Measurements from ENCODE around the gene TMEM214. TPM values are rescaled to one million over a fixed set of nuclear protein-coding genes. Genes with fewer than 3 reads are reported as not detected.

TMEM214 gene, protein sequence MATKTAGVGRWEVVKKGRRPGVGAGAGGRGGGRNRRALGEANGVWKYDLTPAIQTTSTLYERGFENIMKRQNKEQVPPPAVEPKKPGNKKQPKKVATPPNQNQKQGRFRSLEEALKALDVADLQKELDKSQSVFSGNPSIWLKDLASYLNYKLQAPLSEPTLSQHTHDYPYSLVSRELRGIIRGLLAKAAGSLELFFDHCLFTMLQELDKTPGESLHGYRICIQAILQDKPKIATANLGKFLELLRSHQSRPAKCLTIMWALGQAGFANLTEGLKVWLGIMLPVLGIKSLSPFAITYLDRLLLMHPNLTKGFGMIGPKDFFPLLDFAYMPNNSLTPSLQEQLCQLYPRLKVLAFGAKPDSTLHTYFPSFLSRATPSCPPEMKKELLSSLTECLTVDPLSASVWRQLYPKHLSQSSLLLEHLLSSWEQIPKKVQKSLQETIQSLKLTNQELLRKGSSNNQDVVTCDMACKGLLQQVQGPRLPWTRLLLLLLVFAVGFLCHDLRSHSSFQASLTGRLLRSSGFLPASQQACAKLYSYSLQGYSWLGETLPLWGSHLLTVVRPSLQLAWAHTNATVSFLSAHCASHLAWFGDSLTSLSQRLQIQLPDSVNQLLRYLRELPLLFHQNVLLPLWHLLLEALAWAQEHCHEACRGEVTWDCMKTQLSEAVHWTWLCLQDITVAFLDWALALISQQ
- polyA plus RNA-seq = 10 to 100 TPM; 27.5 to 84.3 (median 39.8) TPM
- long read RNA-seq, donor 1 = 0 reads
- long read RNA-seq, donor 2, partial matches to known transcripts = 14 of 17 reads
- long read RNA-seq, donor 2, other reads (novel, unspliced or antisense) = 0 of 17 reads
- long read RNA-seq, donor 3, partial matches to known transcripts = 7 of 17 reads
- long read RNA-seq, donor 3, other reads (novel, unspliced or antisense) = 0 of 17 reads
- long read RNA-seq, donor 4, partial matches to known transcripts = 0 of 1 reads
- long read RNA-seq, donor 4, other reads (novel, unspliced or antisense) = 0 of 1 reads
- long read RNA-seq, donor 5, partial matches to known transcripts = 0 of 3 reads
- long read RNA-seq, donor 5, other reads (novel, unspliced or antisense) = 0 of 3 reads
- long read RNA-seq, donor 6, partial matches to known transcripts = 0 of 8 reads
- long read RNA-seq, donor 6, other reads (novel, unspliced or antisense) = 0 of 8 reads
- long read RNA-seq, donor 7 = 0 reads
- long read RNA-seq, donor 8 = 0 reads
- long read RNA-seq, donor 9, partial matches to known transcripts = 0 of 6 reads
- long read RNA-seq, donor 9, other reads (novel, unspliced or antisense) = 0 of 6 reads
- long read RNA-seq, donor 10, transcript TMEM214-208 (3 exons, 1,967 nt) = major isoform, 6 of 25 reads
- long read RNA-seq, donor 10, partial matches to known transcripts = 11 of 25 reads
- long read RNA-seq, donor 10, other reads (novel, unspliced or antisense) = 0 of 25 reads

DNA sequence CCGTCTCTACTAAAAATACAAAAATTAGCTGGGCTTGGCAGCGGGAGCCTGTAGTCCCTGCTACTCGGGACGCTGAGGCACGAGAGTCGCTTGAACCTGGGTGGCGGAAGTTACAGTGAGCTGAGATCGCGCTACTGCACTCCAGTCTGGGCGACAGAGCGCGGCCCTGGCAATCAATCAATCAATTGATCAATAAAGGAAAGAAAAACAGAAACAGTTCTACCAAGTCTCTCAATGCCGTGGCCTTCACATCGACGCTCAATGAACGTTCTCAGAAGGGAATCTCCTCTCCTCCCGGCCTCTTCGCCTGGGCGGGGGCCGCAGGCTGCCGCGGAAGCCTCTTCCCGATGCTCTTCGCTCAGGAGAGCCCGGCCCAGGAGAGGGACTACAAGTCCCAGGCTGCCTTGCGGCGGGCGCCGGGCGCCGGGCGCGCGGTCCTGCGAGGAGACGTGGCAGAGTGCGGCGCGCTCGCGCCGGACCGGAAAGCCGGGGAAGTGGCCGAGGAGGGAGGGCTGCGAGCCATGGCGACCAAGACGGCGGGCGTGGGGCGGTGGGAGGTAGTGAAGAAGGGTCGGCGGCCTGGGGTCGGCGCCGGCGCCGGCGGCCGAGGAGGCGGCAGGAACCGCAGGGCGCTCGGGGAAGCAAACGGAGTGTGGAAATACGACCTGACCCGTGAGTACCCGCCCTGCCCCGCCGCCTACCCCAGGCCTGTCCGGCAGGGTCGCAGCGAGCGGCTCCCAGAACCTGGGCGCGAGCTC, at the start of gene TMEM214:
TMEM214 (plus strand) TSS at position 471 of the 758 bp plus-strand sequence; CDS start at position 522, 51 bp downstream.
- peak; percentile 84 to 93 for DNase-seq
- peak within 1 kb of the TSS; percentile 77 to 98 (median 94) for H3K4me3 ChIP-seq (ENCODE audit: low read depth in 1 of 3, low read length in 3 of 3)
- peaks cover 7 to 55% (median 15%) of the 10 kb centered on the region in 3 donors for H3K36me3 ChIP-seq (ENCODE audit: control insufficient read depth in 3 of 3, insufficient read depth in 2 of 3, low read depth in 1 of 3, low read length in 3 of 3)
- no peaks in the 10 kb centered on the region for H3K27me3 ChIP-seq (ENCODE audit: control insufficient read depth in 3 of 3, insufficient read depth in 3 of 3, low read length in 3 of 3)
- H3K4me1 ChIP-seq (ENCODE audit: control insufficient read depth in 3 of 3, insufficient read depth in 2 of 3, low read depth in 1 of 3, low read length in 2 of 3) = peaks cover 5 to 9% (median 8%) of the 10 kb centered on the region in 3 donors
- H3K9me3 ChIP-seq (ENCODE audit: control insufficient read depth in 2 of 2, insufficient read depth in 1 of 2, low read depth in 1 of 2, low read length in 1 of 2) = no peaks in the 10 kb centered on the region
- peak within 1 kb of the TSS; percentile 33 to 82 (median 61) for H3K27ac ChIP-seq (ENCODE audit: low read depth in 1 of 3, low read length in 2 of 3)
- no peak for FAIRE-seq
- 0% methylated on average over 73 to 76 of the region's 76 CpGs for WGBS, 3 donors

DNA sequence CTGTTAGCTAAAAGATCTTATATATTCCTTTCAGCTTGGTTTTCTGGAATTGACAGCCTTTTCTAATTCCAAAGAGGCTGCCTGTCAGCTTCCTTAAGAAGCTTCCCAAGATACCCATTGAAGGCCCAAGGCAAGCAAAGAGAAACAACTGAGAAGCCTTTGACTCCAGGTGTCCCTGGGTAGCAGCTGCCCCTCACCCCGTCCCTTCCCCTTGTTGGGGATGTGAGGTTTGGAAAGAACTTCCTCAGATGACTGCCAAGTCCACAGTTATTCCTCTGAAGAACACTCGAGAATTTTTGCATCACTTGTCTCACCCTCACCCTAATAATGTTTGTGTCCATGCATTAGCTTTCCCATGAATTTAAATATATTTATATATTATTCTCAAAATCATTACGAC, 49.0 kb upstream of the TMEM214 start:
- WGBS, 3 donors = 73 to 82% (median 75%) methylated on average over 3 of the region's 3 CpGs
- Histone ChIP-seq H3K9me3 (ENCODE audit: control insufficient read depth in 2 of 2, insufficient read depth in 1 of 2, low read depth in 1 of 2, low read length in 1 of 2) (no peaks in the 10 kb centered on the region), H3K27ac (ENCODE audit: low read depth in 1 of 3, low read length in 2 of 3) (no peak overlapping the region), H3K4me3 (ENCODE audit: low read depth in 1 of 3, low read length in 3 of 3) (no peak overlapping the region), H3K36me3 (ENCODE audit: control insufficient read depth in 3 of 3, insufficient read depth in 2 of 3, low read depth in 1 of 3, low read length in 3 of 3) (no peaks in the 10 kb centered on the region), H3K27me3 (ENCODE audit: control insufficient read depth in 3 of 3, insufficient read depth in 3 of 3, low read length in 3 of 3) (peaks cover 0 to 3% (median 0%) of the 10 kb centered on the region in 3 donors), H3K4me1 (ENCODE audit: control insufficient read depth in 3 of 3, insufficient read depth in 2 of 3, low read depth in 1 of 3, low read length in 2 of 3) (peaks cover 0 to 8% (median 4%) of the 10 kb centered on the region in 3 donors)
- DNase-seq (no peak), FAIRE-seq (no peak)

DNA sequence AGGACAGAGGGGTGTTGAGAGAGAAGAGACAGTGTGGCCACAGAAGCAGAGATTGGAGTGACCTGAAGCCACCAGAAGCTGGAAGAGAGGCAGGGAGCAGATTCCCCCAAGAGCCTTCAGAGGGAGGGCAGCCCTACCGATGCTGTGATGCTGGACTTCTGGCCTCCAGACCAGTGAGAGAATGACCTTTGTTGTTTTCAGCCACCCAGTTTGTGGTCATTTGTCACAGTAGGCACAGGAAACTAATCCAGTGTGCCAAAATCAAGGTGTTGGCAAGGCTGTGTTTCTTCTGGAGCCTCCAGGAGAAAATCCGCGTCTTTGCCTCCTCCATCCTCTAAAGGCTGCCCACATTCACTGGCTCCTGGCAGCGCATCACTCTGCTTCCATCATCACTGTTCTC, 47.0 kb upstream of the TMEM214 start:
- no peak for FAIRE-seq
- no peak for DNase-seq
- Histone ChIP-seq H3K4me1 (ENCODE audit: control insufficient read depth in 3 of 3, insufficient read depth in 2 of 3, low read depth in 1 of 3, low read length in 2 of 3) (peaks cover 0 to 8% (median 4%) of the 10 kb centered on the region in 3 donors), H3K9me3 (ENCODE audit: control insufficient read depth in 2 of 2, insufficient read depth in 1 of 2, low read depth in 1 of 2, low read length in 1 of 2) (no peaks in the 10 kb centered on the region), H3K27me3 (ENCODE audit: control insufficient read depth in 3 of 3, insufficient read depth in 3 of 3, low read length in 3 of 3) (peaks cover 0 to 3% (median 0%) of the 10 kb centered on the region in 3 donors), H3K4me3 (ENCODE audit: low read depth in 1 of 3, low read length in 3 of 3) (no peak overlapping the region), H3K27ac (ENCODE audit: low read depth in 1 of 3, low read length in 2 of 3) (no peak overlapping the region), H3K36me3 (ENCODE audit: control insufficient read depth in 3 of 3, insufficient read depth in 2 of 3, low read depth in 1 of 3, low read length in 3 of 3) (no peaks in the 10 kb centered on the region)
- 87 to 98% (median 91%) methylated on average over 4 of the region's 4 CpGs for WGBS, 3 donors

DNA sequence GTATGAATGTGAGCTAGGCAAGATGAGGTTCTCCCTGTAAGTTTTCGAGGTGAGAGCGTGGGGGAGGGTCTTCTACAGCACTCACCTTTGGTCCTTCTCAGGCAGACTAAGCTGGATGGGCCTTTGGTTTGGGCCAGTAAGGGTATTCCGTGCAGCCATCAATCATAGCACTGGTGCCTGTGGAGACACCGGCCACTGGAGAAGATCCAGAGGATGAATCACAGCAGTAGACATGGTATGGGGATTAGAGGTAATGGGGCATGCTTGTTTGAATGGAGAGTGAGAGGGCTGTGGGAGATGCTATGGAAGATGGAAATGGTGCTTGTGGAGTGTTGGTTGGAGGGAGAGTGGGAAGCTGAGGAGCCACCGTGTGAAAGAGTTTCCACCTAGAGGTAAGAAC, 46.2 kb upstream of the TMEM214 start:
- no peaks in the 10 kb centered on the region for H3K36me3 ChIP-seq (ENCODE audit: control insufficient read depth in 3 of 3, insufficient read depth in 2 of 3, low read depth in 1 of 3, low read length in 3 of 3)
- H3K4me1 ChIP-seq (ENCODE audit: control insufficient read depth in 3 of 3, insufficient read depth in 2 of 3, low read depth in 1 of 3, low read length in 2 of 3) = peaks cover 2 to 12% (median 4%) of the 10 kb centered on the region in 3 donors
- H3K27ac ChIP-seq (ENCODE audit: low read depth in 1 of 3, low read length in 2 of 3) = no peak overlapping the region
- DNase-seq = no peak
- no peak for FAIRE-seq
- peaks cover 0 to 3% (median 0%) of the 10 kb centered on the region in 3 donors for H3K27me3 ChIP-seq (ENCODE audit: control insufficient read depth in 3 of 3, insufficient read depth in 3 of 3, low read length in 3 of 3)
- no peak overlapping the region for H3K4me3 ChIP-seq (ENCODE audit: low read depth in 1 of 3, low read length in 3 of 3)
- H3K9me3 ChIP-seq (ENCODE audit: control insufficient read depth in 2 of 2, insufficient read depth in 1 of 2, low read depth in 1 of 2, low read length in 1 of 2) = no peaks in the 10 kb centered on the region
- WGBS, 3 donors = 87 to 92% (median 89%) methylated on average over 5 of the region's 5 CpGs

DNA sequence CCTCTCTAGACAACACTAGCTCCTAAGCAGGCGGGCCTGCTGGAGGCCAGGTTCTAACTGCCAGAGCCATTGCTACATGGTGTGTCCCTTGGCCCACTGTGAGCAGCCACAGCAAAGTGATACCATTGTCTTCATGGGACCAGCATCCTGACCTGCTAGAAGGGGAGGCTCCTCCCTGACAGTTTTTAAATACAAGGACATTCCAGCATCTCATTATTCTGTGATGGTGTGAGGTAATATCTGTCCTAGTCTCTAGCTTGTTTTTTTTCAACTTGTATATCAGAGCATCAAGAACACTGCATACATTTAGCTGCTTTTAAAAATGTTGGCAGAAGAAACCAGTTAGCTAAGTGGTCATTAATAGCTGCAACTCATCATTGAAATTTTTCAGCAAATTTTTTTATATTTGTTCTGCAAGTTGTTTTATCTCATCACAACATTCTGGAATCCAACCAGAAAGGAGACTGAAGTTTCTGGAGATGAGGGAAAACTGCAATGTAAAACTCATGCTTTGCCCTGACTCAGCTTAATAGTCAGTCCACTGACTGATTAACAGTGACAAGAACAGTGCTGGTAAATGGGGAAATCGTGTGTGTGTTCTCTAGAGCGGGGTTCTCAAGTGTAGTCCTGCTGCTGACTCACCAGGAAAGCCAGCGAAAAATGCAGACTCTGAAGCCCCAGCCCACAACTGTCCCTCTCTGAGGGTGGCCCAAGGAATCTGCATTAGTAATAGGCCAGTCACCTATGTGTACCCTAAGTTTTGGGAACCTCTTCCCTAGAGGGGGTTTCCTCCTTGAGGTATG, 44.5 kb upstream of the TMEM214 start:
- H3K4me3 ChIP-seq (ENCODE audit: low read depth in 1 of 3, low read length in 3 of 3) = no peak overlapping the region
- H3K9me3 ChIP-seq (ENCODE audit: control insufficient read depth in 2 of 2, insufficient read depth in 1 of 2, low read depth in 1 of 2, low read length in 1 of 2) = no peaks in the 10 kb centered on the region
- peaks cover 0 to 3% (median 0%) of the 10 kb centered on the region in 3 donors for H3K27me3 ChIP-seq (ENCODE audit: control insufficient read depth in 3 of 3, insufficient read depth in 3 of 3, low read length in 3 of 3)
- WGBS, 3 donors = 70 to 75% (median 72%) methylated on average over 4 of the region's 4 CpGs
- H3K36me3 ChIP-seq (ENCODE audit: control insufficient read depth in 3 of 3, insufficient read depth in 2 of 3, low read depth in 1 of 3, low read length in 3 of 3) = no peaks in the 10 kb centered on the region
- H3K4me1 ChIP-seq (ENCODE audit: control insufficient read depth in 3 of 3, insufficient read depth in 2 of 3, low read depth in 1 of 3, low read length in 2 of 3) = peaks cover 0 to 5% (median 2%) of the 10 kb centered on the region in 3 donors
- DNase-seq = no peak
- H3K27ac ChIP-seq (ENCODE audit: low read depth in 1 of 3, low read length in 2 of 3) = no peak overlapping the region
- no peak for FAIRE-seq

DNA sequence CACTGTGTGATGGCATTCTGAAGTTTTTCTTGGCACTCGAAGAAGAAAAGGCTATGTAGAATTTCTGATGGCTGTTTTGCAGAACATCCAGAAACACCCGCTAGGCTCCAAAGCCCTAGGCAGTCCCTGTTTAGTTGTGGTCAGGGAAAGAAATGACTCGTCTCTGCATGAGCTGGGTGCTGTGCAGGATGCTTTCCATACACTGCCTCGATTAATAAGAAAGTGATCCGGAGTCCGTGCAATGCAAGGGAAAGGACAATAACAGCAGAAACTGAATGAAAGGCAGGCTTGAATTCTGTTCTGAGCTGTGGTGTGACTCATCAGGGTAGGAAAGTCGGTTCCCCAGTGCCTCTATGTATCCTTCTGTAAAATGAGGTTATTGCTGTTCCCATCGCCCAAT, 43.6 kb upstream of the TMEM214 start:
- Histone ChIP-seq H3K9me3 (ENCODE audit: control insufficient read depth in 2 of 2, insufficient read depth in 1 of 2, low read depth in 1 of 2, low read length in 1 of 2) (no peaks in the 10 kb centered on the region), H3K27ac (ENCODE audit: low read depth in 1 of 3, low read length in 2 of 3) (no peak overlapping the region), H3K4me1 (ENCODE audit: control insufficient read depth in 3 of 3, insufficient read depth in 2 of 3, low read depth in 1 of 3, low read length in 2 of 3) (peaks cover 0 to 5% (median 2%) of the 10 kb centered on the region in 3 donors), H3K36me3 (ENCODE audit: control insufficient read depth in 3 of 3, insufficient read depth in 2 of 3, low read depth in 1 of 3, low read length in 3 of 3) (no peaks in the 10 kb centered on the region), H3K27me3 (ENCODE audit: control insufficient read depth in 3 of 3, insufficient read depth in 3 of 3, low read length in 3 of 3) (peaks cover 0 to 3% (median 0%) of the 10 kb centered on the region in 3 donors), H3K4me3 (ENCODE audit: low read depth in 1 of 3, low read length in 3 of 3) (no peak overlapping the region)
- FAIRE-seq (no peak), DNase-seq (no peak)
- 82 to 84% (median 83%) methylated on average over 8 of the region's 8 CpGs for WGBS, 3 donors

DNA sequence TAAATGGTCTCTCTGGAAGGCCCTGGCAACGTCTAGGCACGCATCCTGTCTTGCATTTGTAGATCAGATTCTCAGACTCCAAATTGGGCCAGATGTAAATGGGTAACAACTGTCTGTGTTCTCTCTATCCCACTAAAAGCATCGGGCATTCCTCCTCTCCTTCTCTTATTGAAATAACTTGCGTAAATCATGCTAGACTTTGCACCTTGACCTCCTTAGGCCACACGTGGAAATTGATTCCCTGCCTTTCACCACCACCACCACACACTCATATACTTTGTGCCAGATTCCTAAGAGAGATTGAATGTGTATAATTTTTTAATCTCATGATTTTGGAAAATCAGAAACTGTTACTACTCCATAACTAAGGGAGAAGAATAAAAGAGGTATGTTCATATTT, 41.0 kb upstream of the TMEM214 start:
- Histone ChIP-seq H3K4me1 (ENCODE audit: control insufficient read depth in 3 of 3, insufficient read depth in 2 of 3, low read depth in 1 of 3, low read length in 2 of 3) (peaks cover 0 to 5% (median 2%) of the 10 kb centered on the region in 3 donors), H3K27me3 (ENCODE audit: control insufficient read depth in 3 of 3, insufficient read depth in 3 of 3, low read length in 3 of 3) (no peaks in the 10 kb centered on the region), H3K9me3 (ENCODE audit: control insufficient read depth in 2 of 2, insufficient read depth in 1 of 2, low read depth in 1 of 2, low read length in 1 of 2) (no peaks in the 10 kb centered on the region), H3K27ac (ENCODE audit: low read depth in 1 of 3, low read length in 2 of 3) (no peak overlapping the region), H3K4me3 (ENCODE audit: low read depth in 1 of 3, low read length in 3 of 3) (no peak overlapping the region), H3K36me3 (ENCODE audit: control insufficient read depth in 3 of 3, insufficient read depth in 2 of 3, low read depth in 1 of 3, low read length in 3 of 3) (no peaks in the 10 kb centered on the region)
- WGBS, 3 donors = 17 to 59% (median 48%) methylated on average over 5 of the region's 5 CpGs
- DNase-seq (peak; percentile 66 to 85), FAIRE-seq (no peak)
